Measurements from ENCODE around the gene METTL23. TPM values are rescaled to one million over a fixed set of nuclear protein-coding genes. Genes with fewer than 3 reads are reported as not detected.

The METTL23 gene
- total and polyA plus RNA-seq, 2 of the 8 experiments (the other 6 are each of a cell fraction or from before 2014, with no cell fraction given): 36.1 to 60.2 TPM

GRCh38 chr17:76695059-76695831 is 31.4 kb upstream of the METTL23 start:
- no peak overlapping the region for H2BK120ac ChIP-seq (replicated peaks; ENCODE audit: low read depth, low read length)
- DNase-seq (ENCODE audit: low read depth in 1 of 2, low spot score in 2 of 2) (no peak), FAIRE-seq (no peak)
- H3K4ac ChIP-seq (replicated peaks; ENCODE audit: insufficient read length, low read depth, low read length): no peak overlapping the region
- no peak overlapping the region for H2AFZ ChIP-seq (ENCODE audit: low read length)
- H3K23me2 ChIP-seq (ENCODE audit: low read depth, low read length): no peaks in the 10 kb centered on the region
- H2BK12ac ChIP-seq (ENCODE audit: low read depth, low read length): no peak overlapping the region
- H2BK20ac ChIP-seq (ENCODE audit: low read length): no peak overlapping the region
- ChIA-PET POLR2A (ENCODE audit: partially characterized antibody) (interaction anchor here (0.7 to 1.0 kb wide), 2 partner anchors 16 to 24 kb away, joined by 3 read pairs; partner anchors contain the start of gene MXRA7), CTCF (ENCODE audit: partially characterized antibody) (interaction anchor here (0.9 to 5.6 kb wide), 6 partner anchors 13 to 390 kb away, joined by 3 to 43 read pairs (median 18); partner anchors contain the start of gene MXRA7)
- H3K4me2 ChIP-seq (ENCODE audit: insufficient read depth in 1 of 2, low read depth in 2 of 2, low read length in 2 of 2): no peak overlapping the region
- peaks cover 0 to 14% (median 10%) of the 10 kb centered on the region in 4 experiments; a peak in 6 of 7 replicates for H3K4me1 ChIP-seq (replicated peaks in 1 of 4; ENCODE audit: control insufficient read depth in 3 of 4, insufficient read depth in 4 of 4, low read length in 3 of 4)
- H3K36me3 ChIP-seq (ENCODE audit: control insufficient read depth in 2 of 4, insufficient read depth in 4 of 4, low read length in 3 of 4): no peaks in the 10 kb centered on the region
- H3K79me1 ChIP-seq (ENCODE audit: low read depth, low read length): peaks cover 3% of the 10 kb centered on the region; the same call in 1 of the 2 replicates
- 94% methylated on average over 15 of the region's 16 CpGs; no CpG with 5 or more reads in 1 of the 2 experiments for WGBS, 2 experiments (ENCODE audit: extremely low coverage in 1 of 2, insufficient coverage in 1 of 2, insufficient read length in 1 of 2, insufficient replicate concordance in 2 of 2, low coverage in 1 of 2, low lambda C conversion rate in 2 of 2, missing lambda C conversion rate in 1 of 2)
- no peak overlapping the region for H3K14ac ChIP-seq (ENCODE audit: insufficient read length)
- TF ChIP-seq JUN (IDR thresholded peaks at IDR 0.05; ENCODE audit: low read depth, low read length): no peak
- TF ChIP-seq EP300 (IDR thresholded peaks at IDR 0.05; ENCODE audit: borderline replicate concordance in 1 of 2, low read depth in 2 of 2, low read length in 2 of 2): no peak
- no peak for TF ChIP-seq CBX8 (IDR thresholded peaks at IDR 0.05; ENCODE audit: borderline replicate concordance, low read depth, low read length)
- TF ChIP-seq HDAC6 (IDR thresholded peaks at IDR 0.05; ENCODE audit: low read depth, low read length): no peak
- TF ChIP-seq POLR2AphosphoS5 (IDR thresholded peaks at IDR 0.05; ENCODE audit: low read depth, low read length): no peak
- TF ChIP-seq TEAD4 (IDR thresholded peaks at IDR 0.05; ENCODE audit: low read depth, low read length): no peak
- no peak overlapping the region for H4K91ac ChIP-seq (replicated peaks; ENCODE audit: insufficient read length, low read length)
- no peaks in the 10 kb centered on the region for H4K20me1 ChIP-seq (replicated peaks in 1 of 2; ENCODE audit: control insufficient read depth in 1 of 2, insufficient read depth in 2 of 2, low read length in 2 of 2)
- H2BK15ac ChIP-seq (ENCODE audit: low read length): no peak overlapping the region
- H4K8ac ChIP-seq (ENCODE audit: extremely low read depth, insufficient read depth, low read length): no peak overlapping the region
- no peak overlapping the region for H3K18ac ChIP-seq (ENCODE audit: extremely low read depth, low read length)
- no peak overlapping the region for H3K9ac ChIP-seq (replicated peaks in 1 of 4; ENCODE audit: extremely low read depth in 1 of 4, low read depth in 3 of 4, low read length in 3 of 4)
- H3K4me3 ChIP-seq (ENCODE audit: extremely low read depth in 1 of 4, insufficient read depth in 2 of 4, low read depth in 3 of 4, low read length in 4 of 4): no peak overlapping the region
- H3K23ac ChIP-seq (ENCODE audit: insufficient read length): no peak overlapping the region
- H2BK5ac ChIP-seq (ENCODE audit: low read depth, low read length): no peak overlapping the region
- H4K5ac ChIP-seq (ENCODE audit: insufficient read length, low read depth, low read length): no peak overlapping the region
- H3K79me2 ChIP-seq (ENCODE audit: control insufficient read depth in 1 of 2, insufficient read depth in 2 of 2, low read length in 2 of 2): no peaks in the 10 kb centered on the region
- no peaks in the 10 kb centered on the region for H3K9me3 ChIP-seq (ENCODE audit: insufficient read depth in 2 of 2, low read depth in 1 of 2, low read length in 1 of 2)
- H2AK5ac ChIP-seq (ENCODE audit: low read depth, low read length): no peak overlapping the region
- H3K56ac ChIP-seq (replicated peaks; ENCODE audit: insufficient read length, low read depth, low read length): no peak overlapping the region
- H3K27me3 ChIP-seq (replicated peaks in 1 of 4; ENCODE audit: control insufficient read depth in 3 of 4, extremely low read depth in 1 of 4, insufficient read depth in 3 of 4, low read length in 3 of 4): no peaks in the 10 kb centered on the region; a peak in 1 of 7 replicates
- no peak overlapping the region for H3K27ac ChIP-seq (ENCODE audit: low read depth, low read length)
